ENCODE data around the gene LIMD2. TPM values are rescaled to one million over a fixed set of nuclear protein-coding genes. Genes with fewer than 3 reads are reported as not detected.

Gene LIMD2
- polyA plus RNA-seq, 4 donors, result 2.0 to 14.7 (median 12.5) TPM

- H3K36me3 ChIP-seq (ENCODE audit: control insufficient read depth in 3 of 3, insufficient read depth in 2 of 3, low read depth in 1 of 3, low read length in 3 of 3), result peaks cover 0 to 10% (median 6%) of the 10 kb centered on the region in 3 donors
- FAIRE-seq (no peak), DNase-seq (no peak)
- H3K9me3 ChIP-seq (ENCODE audit: control insufficient read depth in 2 of 2, insufficient read depth in 1 of 2, low read depth in 1 of 2, low read length in 1 of 2), result no peaks in the 10 kb centered on the region
- WGBS, 3 donors, result 84 to 91% (median 88%) methylated on average over 4 of the region's 4 CpGs
- H3K4me3 ChIP-seq (ENCODE audit: low read depth in 1 of 3, low read length in 3 of 3), result no peak overlapping the region
- H3K27ac ChIP-seq (ENCODE audit: low read depth in 1 of 3, low read length in 2 of 3), result no peak overlapping the region
- no peaks in the 10 kb centered on the region for H3K4me1 ChIP-seq (ENCODE audit: control insufficient read depth in 3 of 3, insufficient read depth in 2 of 3, low read depth in 1 of 3, low read length in 2 of 3)
- H3K27me3 ChIP-seq (ENCODE audit: control insufficient read depth in 3 of 3, insufficient read depth in 3 of 3, low read length in 3 of 3), result no peaks in the 10 kb centered on the region
These were observed 52.7 kb downstream of the LIMD2 start for GRCh38 chr17:63647065-63647725.

GRCh38 chr17:63646488-63646806, 53.5 kb downstream of the LIMD2 start:
- H3K27me3 ChIP-seq (ENCODE audit: control insufficient read depth in 3 of 3, insufficient read depth in 3 of 3, low read length in 3 of 3), result no peaks in the 10 kb centered on the region
- 71 to 88% (median 78%) methylated on average over 1 of the region's 1 CpG for WGBS, 3 donors
- H3K4me3 ChIP-seq (ENCODE audit: low read depth in 1 of 3, low read length in 3 of 3), result no peak overlapping the region
- no peak overlapping the region for H3K27ac ChIP-seq (ENCODE audit: low read depth in 1 of 3, low read length in 2 of 3)
- no peak for DNase-seq
- no peak for FAIRE-seq
- peaks cover 0 to 10% (median 5%) of the 10 kb centered on the region in 3 donors for H3K36me3 ChIP-seq (ENCODE audit: control insufficient read depth in 3 of 3, insufficient read depth in 2 of 3, low read depth in 1 of 3, low read length in 3 of 3)
- no peaks in the 10 kb centered on the region for H3K4me1 ChIP-seq (ENCODE audit: control insufficient read depth in 3 of 3, insufficient read depth in 2 of 3, low read depth in 1 of 3, low read length in 2 of 3)
- no peaks in the 10 kb centered on the region for H3K9me3 ChIP-seq (ENCODE audit: control insufficient read depth in 2 of 2, insufficient read depth in 1 of 2, low read depth in 1 of 2, low read length in 1 of 2)

Other genes with a start within 250 kb of the LIMD2 start
- gene ACE, start 223.1 kb downstream of the LIMD2 start, polyA plus RNA-seq, result 100 to 1,000 TPM in 3 of 4 donors, 10 to 100 TPM in 1; 49.6 to 216 (median 161) TPM
- gene KCNH6, start 176.8 kb downstream of the LIMD2 start, polyA plus RNA-seq, result 1 to 10 TPM in 2 of 4 donors, under 1 TPM in 2; 0.43 to 8.0 (median 0.76) TPM
- 10 to 100 TPM; 18.4 to 87.6 (median 27.7) TPM for gene DCAF7, start 149.6 kb downstream of the LIMD2 start, polyA plus RNA-seq
- gene TACO1, start 99.2 kb downstream of the LIMD2 start, polyA plus RNA-seq, result 10 to 100 TPM; 24.1 to 48.8 (median 32.5) TPM
- 10 to 100 TPM in 3 of 4 donors, 1 to 10 TPM in 1; 8.1 to 17.1 (median 11.1) TPM for gene MAP3K3, start 77.7 kb downstream of the LIMD2 start, polyA plus RNA-seq
- 10 to 100 TPM in 3 of 4 donors, 1 to 10 TPM in 1; 8.1 to 35.2 (median 13.3) TPM for gene STRADA, start 41.7 kb upstream of the LIMD2 start, polyA plus RNA-seq
- gene CCDC47, start 73.5 kb upstream of the LIMD2 start, polyA plus RNA-seq, result 100 to 1,000 TPM in 1 of 4 donors, 10 to 100 TPM in 3; 19.5 to 113 (median 60.1) TPM
- gene DDX42, start 74.0 kb upstream of the LIMD2 start, polyA plus RNA-seq, result 100 to 1,000 TPM in 1 of 4 donors, 10 to 100 TPM in 3; 43.5 to 128 (median 51.6) TPM
- 100 to 1,000 TPM; 104 to 180 (median 144) TPM for gene PSMC5, start 127.3 kb upstream of the LIMD2 start, polyA plus RNA-seq
- gene FTSJ3, start 127.5 kb upstream of the LIMD2 start, polyA plus RNA-seq, result 10 to 100 TPM; 13.9 to 45.5 (median 19.7) TPM
- 10 to 100 TPM; 44.0 to 95.3 (median 60.8) TPM for gene SMARCD2, start 142.6 kb upstream of the LIMD2 start, polyA plus RNA-seq
- gene CSH2, start 173.6 kb upstream of the LIMD2 start, polyA plus RNA-seq, result under 1 TPM in 1 of 4 donors, not detected in 3; 0.32 TPM
- not detected for gene GH2, start 181.8 kb upstream of the LIMD2 start, polyA plus RNA-seq
- gene CSH1, start 196.4 kb upstream of the LIMD2 start, polyA plus RNA-seq, result under 1 TPM in 1 of 4 donors, not detected in 3; 0.16 TPM
- gene CSHL1, start 211.1 kb upstream of the LIMD2 start, polyA plus RNA-seq, result not detected
- under 1 TPM in 1 of 4 donors, not detected in 3; 0.06 TPM for gene GH1, start 218.7 kb upstream of the LIMD2 start, polyA plus RNA-seq
- gene CD79B, start 232.2 kb upstream of the LIMD2 start, polyA plus RNA-seq, result 1 to 10 TPM in 3 of 4 donors, under 1 TPM in 1; 0.45 to 8.7 (median 3.1) TPM

Data from small intestine (tissue), 7 donors.